LHCN-M2 (cell line): Measurements from ENCODE around the gene DYRK2. TPM values are rescaled to one million over a fixed set of nuclear protein-coding genes. Genes with fewer than 3 reads are reported as not detected.

ENCODE experiments used
- DNase-seq: peaks from one replicate; pipeline ENCODE4 v3.0.0-alpha.2; 2012; ENCODE audit warnings: low read depth
- total RNA-seq: library from RNA; depleted of rRNA; stranded (reverse); fragments of >200 nt; gene quantifications from 2 replicates; pipeline ENCODE4 v1.2.3, GENCODE V29; 2014

Gene DYRK2
- total RNA-seq, 1 experiment from 2014 or later: 13.9 TPM

DNA sequence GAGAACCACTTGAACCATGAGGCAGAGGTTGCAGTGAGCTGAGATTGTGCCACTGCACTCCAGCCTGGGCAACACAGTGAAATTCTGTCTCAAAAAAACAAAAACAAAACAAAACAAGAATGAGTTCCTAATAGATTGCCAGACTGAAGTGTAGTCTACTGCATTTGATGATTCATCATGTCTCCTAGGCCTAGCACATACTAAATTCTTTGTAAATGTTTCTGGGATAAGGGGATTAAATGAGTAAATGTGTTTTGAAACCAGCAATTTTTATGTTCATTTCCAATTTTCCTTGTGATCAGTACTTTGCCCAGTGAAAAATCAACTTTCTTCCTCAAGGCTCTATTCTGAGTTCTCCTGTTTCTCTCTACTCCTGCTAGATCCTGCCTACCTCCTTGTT lies 2.9 kb upstream of the DYRK2 start:
- peak; percentile 79 for DNase-seq

GRCh38 chr12:67646775-67647174 lies 1.8 kb upstream of the DYRK2 start:
- DNase-seq: no peak

DNA sequence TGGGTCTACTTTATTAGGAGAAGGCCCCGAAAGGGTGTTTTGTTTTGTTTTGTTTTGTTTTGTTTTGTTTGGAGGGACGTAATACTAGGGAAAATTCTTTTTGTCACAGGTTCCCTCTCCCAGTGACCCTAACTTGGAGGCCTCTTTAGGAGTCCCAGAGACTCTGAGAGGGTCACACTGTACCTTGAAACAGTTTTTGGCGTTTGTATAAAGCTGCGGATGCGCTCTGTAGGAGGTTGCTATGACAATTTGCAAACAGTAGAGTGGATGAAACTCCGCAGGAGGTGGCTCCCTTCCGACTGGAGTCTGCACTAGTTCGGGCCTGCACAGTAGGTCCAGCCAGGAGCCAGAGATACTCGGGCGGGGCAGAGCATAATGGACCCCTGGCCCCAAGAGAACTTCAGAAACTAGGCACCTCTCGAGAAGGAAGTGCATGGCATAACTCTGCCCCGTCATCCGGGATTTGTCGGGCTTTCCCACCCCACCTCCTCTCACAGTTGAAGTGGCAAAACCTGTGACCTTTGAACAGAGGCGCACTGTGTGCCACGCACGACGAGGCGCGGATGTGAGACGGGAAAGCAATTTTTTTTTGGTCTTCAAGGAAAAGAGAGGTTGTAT lies 1.3 kb upstream of the DYRK2 start:
- no peak for DNase-seq

GRCh38 chr12:67647799-67648520 lies 585 bp upstream of the DYRK2 start:
- peak; percentile 93 for DNase-seq

DNA sequence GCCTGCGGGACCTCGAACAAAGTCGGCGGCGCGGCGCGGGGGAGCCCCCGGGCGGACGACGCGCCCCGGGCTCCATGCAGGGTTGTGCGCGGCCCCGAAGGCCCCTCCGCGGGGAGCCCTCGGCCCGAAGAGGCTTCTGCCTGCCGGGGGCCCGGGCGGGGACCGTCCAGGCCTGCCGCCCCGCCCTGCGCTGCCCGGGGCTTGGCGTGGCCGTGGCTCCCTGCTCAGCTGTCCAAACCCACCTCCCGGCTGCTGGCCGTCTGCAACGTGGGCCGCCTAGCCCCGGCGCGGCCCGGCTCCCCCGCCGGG lies 670 bp downstream of the DYRK2 start:
- DNase-seq: no peak

- DNase-seq: peak; percentile 29
Measured at GRCh38 chr12:67649570-67650387, 1.2 kb downstream of the DYRK2 start.

DNA sequence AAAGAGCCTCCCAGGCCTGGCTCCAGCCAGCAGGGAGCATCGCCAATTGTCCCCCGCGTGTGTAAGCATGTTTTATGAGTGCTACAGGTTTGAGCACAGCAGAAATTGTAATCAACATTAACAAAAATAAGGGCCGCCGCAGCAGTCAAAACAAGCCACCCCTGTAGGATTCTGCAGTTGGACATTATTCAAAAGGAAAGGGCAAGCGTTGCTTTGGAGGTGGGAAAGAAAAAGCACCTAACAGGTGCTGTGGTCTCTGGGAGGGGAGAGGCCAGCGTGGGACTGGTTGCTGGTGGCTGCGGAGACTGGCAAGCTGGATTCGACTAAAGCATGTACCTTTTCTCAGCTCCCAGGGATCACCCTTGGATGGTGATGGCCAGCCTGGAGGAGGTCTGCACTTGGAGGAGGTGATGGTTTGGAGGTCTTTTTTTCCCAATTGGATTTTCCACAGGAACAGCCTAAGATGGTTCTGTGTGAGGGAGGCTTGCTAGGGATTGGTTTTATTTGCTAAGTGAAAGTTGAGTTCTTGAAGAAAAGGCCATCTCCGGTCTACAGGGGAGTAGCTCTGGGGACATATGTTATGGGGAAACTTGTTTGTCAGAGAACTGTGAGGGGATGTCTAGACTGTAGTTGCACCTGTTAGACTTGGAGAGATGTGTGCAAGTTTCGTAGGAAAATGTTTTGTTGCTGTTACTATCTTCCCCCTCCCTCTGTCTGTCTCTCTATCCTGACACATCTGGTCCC lies 2.0 kb downstream of the DYRK2 start:
- DNase-seq: peak; percentile 33

DNA sequence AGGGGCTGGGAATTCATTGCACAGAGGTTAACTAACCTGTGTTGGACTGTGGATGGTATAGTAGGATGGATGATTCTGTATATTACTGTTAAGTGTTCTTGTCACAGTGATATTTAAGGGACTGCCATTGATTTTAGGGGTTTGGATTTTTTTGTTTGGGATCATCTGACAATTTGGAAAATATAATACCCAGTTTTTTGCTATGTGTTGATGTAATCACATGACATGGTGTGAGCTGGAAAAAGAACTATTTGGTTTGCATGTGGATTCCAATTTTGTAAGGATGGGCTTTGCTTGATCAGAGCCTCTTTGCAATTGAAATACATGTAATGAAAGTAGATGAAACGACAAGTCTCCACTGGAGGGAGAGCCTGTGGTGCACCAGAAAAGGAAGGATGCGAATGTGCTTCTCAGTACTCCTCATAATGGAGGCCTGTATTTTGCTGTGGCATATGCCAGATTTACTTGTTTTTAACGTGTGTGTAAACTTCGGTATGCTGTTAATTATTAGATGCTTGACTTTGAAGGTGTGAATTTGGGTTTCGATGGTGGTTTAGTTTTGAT lies 2.7 kb downstream of the DYRK2 start:
- peak; percentile 52 for DNase-seq

DNA sequence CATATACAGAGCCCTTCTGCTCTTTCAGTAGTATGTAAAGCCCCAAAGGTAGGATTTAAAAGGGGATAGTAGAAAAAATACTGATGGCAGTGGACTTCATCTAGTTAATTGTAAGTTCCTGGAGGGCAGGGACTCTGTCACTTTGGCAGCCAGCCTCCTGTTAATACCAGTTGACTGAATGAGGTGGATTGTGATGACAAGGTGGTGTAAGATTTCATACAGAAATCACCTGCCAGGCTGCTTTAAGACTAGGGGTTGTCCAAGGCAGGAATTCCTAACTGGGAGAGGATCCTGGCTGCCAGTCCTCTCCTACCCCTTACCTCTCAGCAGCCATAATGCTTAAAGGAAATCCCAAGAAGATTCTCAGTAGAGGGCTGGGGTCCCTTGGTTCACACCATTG lies 7.3 kb downstream of the DYRK2 start:
- no peak for DNase-seq

GRCh38 chr12:67656251-67656650 lies 7.7 kb downstream of the DYRK2 start:
- no peak for DNase-seq

- DNase-seq: no peak
Measured at GRCh38 chr12:67658486-67658885, 9.9 kb downstream of the DYRK2 start.

GRCh38 chr12:67659292-67659691 lies 10.7 kb downstream of the DYRK2 start:
- no peak for DNase-seq

DNA sequence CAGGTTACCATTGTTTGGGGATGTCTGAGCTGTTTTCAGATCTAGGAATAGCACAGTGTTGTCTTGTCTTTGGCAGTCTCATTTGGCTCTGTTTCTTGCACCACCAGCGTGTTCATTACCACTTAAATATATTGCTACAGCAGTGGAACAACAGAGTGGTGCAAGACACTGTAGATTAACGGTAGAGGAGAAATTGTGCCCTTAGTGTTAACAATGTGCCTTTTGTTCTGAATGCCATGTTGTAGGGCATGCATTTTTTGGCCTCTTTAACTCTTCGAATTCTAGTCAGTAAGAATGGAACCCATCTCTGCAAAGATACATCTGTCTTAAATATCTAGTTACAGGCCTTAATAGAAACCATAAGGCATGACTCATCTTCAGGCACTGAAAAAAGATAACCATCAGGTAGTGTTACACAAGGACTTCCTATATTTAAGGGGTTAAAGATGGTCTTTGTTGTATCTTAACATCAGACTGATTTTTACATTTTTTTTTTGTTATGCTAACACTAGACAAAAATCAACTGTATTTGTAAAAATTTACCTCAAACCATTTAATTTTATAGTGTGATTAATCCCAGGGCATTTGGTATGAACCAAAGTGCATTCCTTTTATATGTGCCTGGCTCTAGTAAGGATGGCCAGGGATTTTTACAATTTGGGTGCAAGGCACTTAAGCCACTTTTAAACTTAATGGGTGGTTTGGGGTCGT lies 12.9 kb downstream of the DYRK2 start:
- DNase-seq: peak; percentile 76

- peak; percentile 75 for DNase-seq
Measured at GRCh38 chr12:67662910-67663538, 14.5 kb downstream of the DYRK2 start.

DNA sequence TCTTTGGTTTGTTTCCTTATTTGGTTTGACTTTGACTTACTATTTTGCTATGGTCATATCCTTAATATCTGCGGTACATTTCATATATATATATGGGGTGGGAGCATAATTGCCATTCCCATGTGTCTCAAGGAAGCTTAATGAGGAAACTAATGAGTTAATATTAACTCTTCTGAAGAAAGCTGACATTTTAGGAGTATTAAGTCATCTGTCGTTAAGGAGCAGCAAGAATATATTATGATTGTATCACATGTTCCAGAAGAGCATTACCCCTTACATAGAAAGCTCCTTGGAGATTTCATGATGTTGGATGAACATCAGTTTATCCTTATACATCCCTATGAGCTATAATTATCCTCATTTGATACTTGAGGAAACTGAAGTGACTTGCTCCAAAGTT lies 15.6 kb downstream of the DYRK2 start:
- no peak for DNase-seq

- DNase-seq: no peak
Measured at GRCh38 chr12:67665679-67666078, 17.1 kb downstream of the DYRK2 start.

- DNase-seq: no peak
Measured at GRCh38 chr12:67666605-67667004, 18.1 kb downstream of the DYRK2 start.

- DNase-seq: peak; percentile 41
Measured at GRCh38 chr12:67667276-67668073, 18.9 kb downstream of the DYRK2 start.

- DNase-seq: no peak
Measured at GRCh38 chr12:67669217-67669933, 20.8 kb downstream of the DYRK2 start.
